H1 (cell line): ENCODE results near the gene SCGB1A1. TPM values are rescaled to one million over a fixed set of nuclear protein-coding genes. Genes with fewer than 3 reads are reported as not detected.
"Not testable (repeated sequence)": the region's sequence is repeated elsewhere in the genome, so short reads cannot be mapped to it uniquely, and the experiment has no call there.

Experiments used
- CTCF ChIA-PET: fragments of 300-600 bp; sonication (Branson Sonifier 250); formaldehyde crosslinking; loops from one replicate; lab custom pipeline; 2021; ENCODE audit not compliant: partially characterized antibody; lab: Charles Lee
- POLR2A ChIA-PET: fragments of 300-600 bp; sonication (Branson Sonifier 250); formaldehyde crosslinking; loops from one replicate; lab custom pipeline; 2021; ENCODE audit warnings: inconsistent platforms; ENCODE audit not compliant: partially characterized antibody; lab: Charles Lee
- DNase-seq, 2 experiments: peaks; one replicate each; pipeline versions ENCODE4 v3.0.0 to v3.0.0-alpha.2; 2010 to 2022; ENCODE audit warnings: low spot score in 2 of 2, low read depth in 1 of 2, mixed read lengths in 1 of 2
- FAIRE-seq: peaks from 2 replicates; lab custom pipeline; 2011; peaks lifted over from hg19 to GRCh38; lab: Jason Lieb, UNC
- H2AFZ ChIP-seq: 2 replicates; pipeline ENCODE4 v1.8.1; 2012; ENCODE audit warnings: low read length, inconsistent platforms
- H2AK5ac ChIP-seq: 2 replicates; pipeline ENCODE4 v1.6.1; 2013; ENCODE audit warnings: low read depth, low read length
- H2BK120ac ChIP-seq: replicated peaks from 2 replicates; pipeline ENCODE3; 2013; ENCODE audit warnings: low read depth, low read length, inconsistent platforms
- H2BK12ac ChIP-seq: 2 replicates; pipeline ENCODE4 v1.6.1; 2013; ENCODE audit warnings: low read depth, low read length
- H2BK15ac ChIP-seq: 2 replicates; pipeline ENCODE4 v1.6.1; 2013; ENCODE audit warnings: low read length
- H2BK20ac ChIP-seq: 2 replicates; pipeline ENCODE4 v1.6.1; 2013; ENCODE audit warnings: low read length
- H2BK5ac ChIP-seq: 2 replicates; pipeline ENCODE4 v1.6.1; 2013; ENCODE audit warnings: low read depth, low read length
- H3K14ac ChIP-seq: 2 replicates; pipeline ENCODE4 v1.6.1; 2013; ENCODE audit warnings: inconsistent platforms; ENCODE audit not compliant: insufficient read length
- H3K18ac ChIP-seq: 2 replicates; pipeline ENCODE4 v1.6.1; 2013; ENCODE audit warnings: low read length; ENCODE audit errors: extremely low read depth
- H3K23ac ChIP-seq: 2 replicates; pipeline ENCODE4 v1.6.1; 2013; ENCODE audit warnings: inconsistent platforms; ENCODE audit not compliant: insufficient read length
- H3K23me2 ChIP-seq: 2 replicates; pipeline ENCODE4 v1.6.1; 2013; ENCODE audit warnings: low read depth, low read length
- H3K27ac ChIP-seq: 2 replicates; pipeline ENCODE4 v1.6.1; 2011; ENCODE audit warnings: low read depth, low read length, inconsistent platforms
- H3K27me3 ChIP-seq, 4 experiments: replicated peaks in 1 of 4; 1 replicate in 1 of 4; 2 replicates in 3 of 4; pipeline versions ENCODE4 v1.6.1 to v1.8.1; 2011 to 2013; ENCODE audit warnings: low read length in 3 of 4, mild to moderate bottlenecking in 3 of 4, inconsistent platforms in 2 of 4, mixed read lengths in 2 of 4, moderate library complexity in 1 of 4; ENCODE audit not compliant: control insufficient read depth in 3 of 4, insufficient read depth in 3 of 4; ENCODE audit errors: extremely low read depth in 1 of 4
- H3K36me3 ChIP-seq, 4 experiments: 2 replicates each; pipeline versions ENCODE4 v1.6.1 to v1.8.1; 2011 to 2013; ENCODE audit warnings: mild to moderate bottlenecking in 4 of 4, low read length in 3 of 4, moderate library complexity in 2 of 4, control low read depth in 1 of 4, inconsistent platforms in 1 of 4; ENCODE audit not compliant: insufficient read depth in 4 of 4, control insufficient read depth in 2 of 4
- H3K4ac ChIP-seq: replicated peaks from 2 replicates; pipeline ENCODE3; 2013; ENCODE audit warnings: low read length, low read depth, mixed read lengths, inconsistent platforms; ENCODE audit not compliant: insufficient read length
- H3K4me1 ChIP-seq, 4 experiments: replicated peaks in 1 of 4; 1 replicate in 1 of 4; 2 replicates in 3 of 4; pipeline versions ENCODE4 v1.6.1 to v1.8.1; 2011 to 2013; ENCODE audit warnings: low read length in 3 of 4, inconsistent platforms in 2 of 4, mixed read lengths in 1 of 4; ENCODE audit not compliant: insufficient read depth in 4 of 4, control insufficient read depth in 3 of 4
- H3K4me2 ChIP-seq, 2 experiments: 2 replicates each; pipeline versions ENCODE4 v1.6.1 to v1.8.1; 2011 to 2013; ENCODE audit warnings: low read depth in 2 of 2, low read length in 2 of 2, control low read depth in 1 of 2, inconsistent platforms in 1 of 2, mild to moderate bottlenecking in 1 of 2; ENCODE audit not compliant: insufficient read depth in 1 of 2
- H3K4me3 ChIP-seq, 4 experiments: fragments of 200-600, 300-600 bp in 1 of 4; sonication (generic), shearing (Covaris generic), sonication (Bioruptor Twin) in 1 of 4; 2 replicates each; pipeline versions ENCODE4 v1.5.1 to v1.8.1; 2011 to 2016; ENCODE audit warnings: low read length in 4 of 4, low read depth in 3 of 4, control low read depth in 2 of 4, inconsistent platforms in 2 of 4, mild to moderate bottlenecking in 2 of 4, mixed read lengths in 1 of 4, moderate library complexity in 1 of 4; ENCODE audit not compliant: insufficient read depth in 2 of 4; ENCODE audit errors: extremely low read depth in 1 of 4
- H3K56ac ChIP-seq: replicated peaks from 2 replicates; pipeline ENCODE3; 2013; ENCODE audit warnings: low read depth, mild to moderate bottlenecking, mixed read lengths, low read length, inconsistent platforms; ENCODE audit not compliant: insufficient read length
- H3K79me1 ChIP-seq: 2 replicates; pipeline ENCODE4 v1.6.1; 2013; ENCODE audit warnings: low read depth, low read length, control low read depth
- H3K79me2 ChIP-seq, 2 experiments: 2 replicates each; pipeline versions ENCODE4 v1.6.1 to v1.8.1; 2012 to 2013; ENCODE audit warnings: low read length in 2 of 2, mild to moderate bottlenecking in 2 of 2, inconsistent platforms in 1 of 2; ENCODE audit not compliant: insufficient read depth in 2 of 2, control insufficient read depth in 1 of 2
- H3K9ac ChIP-seq, 4 experiments: replicated peaks in 1 of 4; 1 replicate in 1 of 4; 2 replicates in 3 of 4; pipeline versions ENCODE4 v1.6.1 to v1.8.1; 2011 to 2013; ENCODE audit warnings: low read depth in 3 of 4, low read length in 3 of 4, control low read depth in 2 of 4, mild to moderate bottlenecking in 2 of 4, moderate library complexity in 2 of 4, inconsistent platforms in 1 of 4; ENCODE audit errors: extremely low read depth in 1 of 4
- H3K9me3 ChIP-seq, 2 experiments: 2 replicates each; pipeline versions ENCODE4 v1.6.1 to v1.8.1; 2012 to 2013; ENCODE audit warnings: mild to moderate bottlenecking in 2 of 2, moderate library complexity in 2 of 2, control low read depth in 1 of 2, inconsistent platforms in 1 of 2, low read depth in 1 of 2, low read length in 1 of 2, mixed read lengths in 1 of 2; ENCODE audit not compliant: insufficient read depth in 2 of 2
- H4K20me1 ChIP-seq, 2 experiments: replicated peaks in 1 of 2; 2 replicates each; pipeline versions ENCODE3 to v1.8.1; 2011 to 2013; ENCODE audit warnings: inconsistent platforms in 2 of 2, low read length in 2 of 2, mild to moderate bottlenecking in 1 of 2; ENCODE audit not compliant: insufficient read depth in 2 of 2, control insufficient read depth in 1 of 2
- H4K5ac ChIP-seq: 2 replicates; pipeline ENCODE4 v1.6.1; 2013; ENCODE audit warnings: low read length, low read depth, mixed read lengths, inconsistent platforms; ENCODE audit not compliant: insufficient read length
- H4K8ac ChIP-seq: 2 replicates; pipeline ENCODE4 v1.8.0; 2013; ENCODE audit warnings: mild to moderate bottlenecking, moderate library complexity, low read length, inconsistent platforms; ENCODE audit not compliant: insufficient read depth; ENCODE audit errors: extremely low read depth
- H4K91ac ChIP-seq: replicated peaks from 2 replicates; pipeline ENCODE3; 2013; ENCODE audit warnings: low read length, mixed read lengths, inconsistent platforms; ENCODE audit not compliant: insufficient read length
- RAD21 ChIP-seq, 2 experiments: IDR thresholded peaks in 1 of 2; conservative IDR thresholded peaks in 1 of 2; 2 replicates each; pipeline ENCODE4 v1.6.1; 2011; ENCODE audit warnings: low read depth in 2 of 2, low read length in 2 of 2, improper control_type of control experiment in 1 of 2, inconsistent platforms in 1 of 2, mild to moderate bottlenecking in 1 of 2, moderate library complexity in 1 of 2
- WGBS, 2 experiments: shearing (Covaris generic) in 1 of 2; methylation state at CpG; one replicate each; pipeline versions ENCODE4 v1.1.6 to v1.1.7; 2013 to 2015; ENCODE audit warnings: low lambda C conversion rate in 2 of 2, mixed read lengths in 2 of 2, inconsistent platforms in 1 of 2, low coverage in 1 of 2, missing lambda C conversion rate in 1 of 2; ENCODE audit not compliant: insufficient replicate concordance in 2 of 2, insufficient coverage in 1 of 2, insufficient read length in 1 of 2; ENCODE audit errors: extremely low coverage in 1 of 2, missing lambda C conversion rate in 1 of 2; 5-methylcytosine and 5-hydroxymethylcytosine counted together
- polyA plus RNA-seq, 7 experiments: library from polyadenylated mRNA; depleted of rRNA in 3 of 7; stranded (reverse) in 5 of 7; unstranded in 2 of 7; fragments of >200 nt in 5 of 7; fragments of 200-250 nt in 2 of 7; gene quantifications; 1 replicate in 5 of 7; 2 replicates in 1 of 7; 4 replicates in 1 of 7; pipeline versions ENCODE4 v1.2.1 to v1.2.3, GENCODE V29; 2011 to 2013; ENCODE audit warnings: missing spikeins in 2 of 7, mixed read lengths in 2 of 7
- total RNA-seq: library from RNA; stranded (reverse); fragmentation: NEBNext Ultra II Directional; extraction: Animal tissue kit (Norgen Biotek cat#: 25700); gene quantifications from 2 replicates; pipeline ENCODE4 v1.2.1, GENCODE V29; 2021
- TF ChIP-seq, protein P1 (sequence below), 3 experiments: IDR thresholded peaks; 1 replicate in 2 of 3; 2 replicates in 1 of 3; pipeline versions ENCODE4 v1.5.1 to v1.6.1; 2011; ENCODE audit warnings: low read length in 3 of 3, mild to moderate bottlenecking in 3 of 3, inconsistent platforms in 2 of 3, low read depth in 1 of 3, moderate library complexity in 1 of 3; ENCODE audit not compliant: insufficient read depth in 1 of 3; ENCODE audit errors: control extremely low read depth in 1 of 3

The SCGB1A1 gene
- total and polyA plus RNA-seq, 2 of the 8 experiments (the other 6 are each of a cell fraction or from before 2014, with no cell fraction given): not detected

DNA sequence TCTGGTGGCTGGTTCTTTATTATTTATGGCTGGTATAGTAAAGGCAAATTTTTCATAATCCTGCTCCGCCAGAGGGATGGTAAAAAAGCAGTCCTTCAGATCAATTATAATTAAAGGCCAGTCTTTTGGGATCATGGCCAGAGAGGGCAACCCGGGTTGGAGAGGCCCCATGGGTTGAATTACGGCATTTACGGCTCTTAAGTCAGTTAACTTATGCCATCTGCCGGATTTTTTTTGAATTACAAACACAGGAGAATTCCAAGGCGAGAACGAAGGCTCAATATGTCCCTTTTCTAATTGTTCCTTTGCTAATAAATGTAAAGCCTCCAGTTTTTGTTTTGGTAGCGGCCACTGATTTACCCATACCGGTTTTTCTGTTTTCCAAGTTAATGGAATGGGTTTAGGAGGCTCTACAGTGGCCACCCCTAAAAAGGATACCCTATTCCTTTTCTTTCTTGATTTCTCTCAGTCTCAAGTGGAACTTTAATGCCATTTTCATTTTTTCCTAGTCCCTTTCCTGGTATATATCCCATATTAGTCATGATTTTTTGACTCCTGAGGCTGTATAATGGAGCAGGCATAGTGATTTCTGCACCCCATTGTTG lies 40.3 kb upstream of the SCGB1A1 start:
- H3K27ac ChIP-seq, H2AK5ac ChIP-seq, H2BK20ac ChIP-seq, H3K9me3 ChIP-seq, H3K9ac ChIP-seq, H3K27me3 ChIP-seq, H3K4me3 ChIP-seq, H3K23me2 ChIP-seq, H2BK12ac ChIP-seq, H4K91ac ChIP-seq, H2BK5ac ChIP-seq, FAIRE-seq, H3K4me1 ChIP-seq, H3K79me2 ChIP-seq, H3K79me1 ChIP-seq, H3K23ac ChIP-seq, H3K36me3 ChIP-seq, POLR2A ChIA-PET, H2BK120ac ChIP-seq, H3K4me2 ChIP-seq, H4K20me1 ChIP-seq, H3K18ac ChIP-seq, H4K5ac ChIP-seq, H3K56ac ChIP-seq, H3K14ac ChIP-seq, H4K8ac ChIP-seq, H3K4ac ChIP-seq, H2AFZ ChIP-seq, H2BK15ac ChIP-seq, DNase-seq: not testable (repeated sequence)
- WGBS, 2 experiments: 16% methylated on average over 9 of the region's 9 CpGs; no CpG with 5 or more reads in 1 of the 2 experiments
- TF ChIP-seq RAD21 (IDR thresholded peaks at IDR 0.05 in 1 of 2, conservative IDR thresholded peaks at IDR 0.05 in 1 of 2; ENCODE audit: low read depth in 2 of 2, low read length in 2 of 2): peak; percentile 51 to 55
- TF ChIP-seq, protein P1, sequence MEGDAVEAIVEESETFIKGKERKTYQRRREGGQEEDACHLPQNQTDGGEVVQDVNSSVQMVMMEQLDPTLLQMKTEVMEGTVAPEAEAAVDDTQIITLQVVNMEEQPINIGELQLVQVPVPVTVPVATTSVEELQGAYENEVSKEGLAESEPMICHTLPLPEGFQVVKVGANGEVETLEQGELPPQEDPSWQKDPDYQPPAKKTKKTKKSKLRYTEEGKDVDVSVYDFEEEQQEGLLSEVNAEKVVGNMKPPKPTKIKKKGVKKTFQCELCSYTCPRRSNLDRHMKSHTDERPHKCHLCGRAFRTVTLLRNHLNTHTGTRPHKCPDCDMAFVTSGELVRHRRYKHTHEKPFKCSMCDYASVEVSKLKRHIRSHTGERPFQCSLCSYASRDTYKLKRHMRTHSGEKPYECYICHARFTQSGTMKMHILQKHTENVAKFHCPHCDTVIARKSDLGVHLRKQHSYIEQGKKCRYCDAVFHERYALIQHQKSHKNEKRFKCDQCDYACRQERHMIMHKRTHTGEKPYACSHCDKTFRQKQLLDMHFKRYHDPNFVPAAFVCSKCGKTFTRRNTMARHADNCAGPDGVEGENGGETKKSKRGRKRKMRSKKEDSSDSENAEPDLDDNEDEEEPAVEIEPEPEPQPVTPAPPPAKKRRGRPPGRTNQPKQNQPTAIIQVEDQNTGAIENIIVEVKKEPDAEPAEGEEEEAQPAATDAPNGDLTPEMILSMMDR (IDR thresholded peaks at IDR 0.05; ENCODE audit: control extremely low read depth in 1 of 3, insufficient read depth in 1 of 3, low read depth in 1 of 3, low read length in 3 of 3): peak in 1 of 3 experiments; percentile 52; a peak in 1 of 4 replicates
- CTCF ChIA-PET: interaction anchor here (0.7 to 9.5 kb wide), 14 partner anchors 11 to 176 kb away, joined by 3 to 82 read pairs (median 6); partner anchors contain the start of gene ASRGL1
